Gastroesophageal sphincter (tissue), 3 donors: ENCODE data around the gene SKIC8.

ENCODE experiments used
- EP300 ChIP-seq: sonication (generic); formaldehyde crosslinking; IDR thresholded peaks from one replicate; pipeline ENCODE4 v1.6.1; 2017; ENCODE audit warnings: antibody characterized with exemption, mild to moderate bottlenecking
- POLR2A ChIP-seq, 2 donors: fragments of 450-650 bp; IDR thresholded peaks; one replicate each; pipeline ENCODE4 v1.6.1; 2017; ENCODE audit warnings: antibody characterized with exemption in 2 of 2, mild to moderate bottlenecking in 2 of 2, moderate library complexity in 1 of 2
- TF ChIP-seq, protein P1 (sequence below), 4 experiments: fragments of 200-600 bp in 2 of 4; fragments of 450-650 bp in 2 of 4; sonication (generic) in 1 of 4; IDR thresholded peaks; one replicate each; pipeline ENCODE4 v1.5.1; 2017 to 2019; ENCODE audit warnings: antibody characterized with exemption in 4 of 4, mild to moderate bottlenecking in 2 of 4, moderate library complexity in 2 of 4

DNA sequence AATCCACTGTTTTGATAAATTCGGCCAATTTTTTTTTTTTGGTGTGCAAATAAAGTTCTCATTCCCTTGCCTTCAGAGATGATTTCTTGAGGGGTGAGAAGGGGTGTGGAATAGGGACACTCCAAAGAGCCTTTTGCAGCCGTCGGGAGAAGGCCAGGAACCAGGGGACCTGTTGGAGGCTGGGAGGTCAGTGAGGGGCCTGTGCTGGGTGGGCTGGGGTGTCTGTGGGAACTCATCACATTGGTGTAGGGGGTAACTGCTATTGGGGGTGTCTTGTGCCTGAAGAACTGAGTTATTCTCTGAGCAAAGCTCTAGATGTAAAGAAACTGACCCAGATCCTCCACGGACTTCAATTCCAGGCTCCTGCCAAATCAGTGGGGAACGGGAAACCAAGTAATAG lies 13.5 kb upstream of the SKIC8 start:
- no peak for TF ChIP-seq EP300
- TF ChIP-seq, protein P1, sequence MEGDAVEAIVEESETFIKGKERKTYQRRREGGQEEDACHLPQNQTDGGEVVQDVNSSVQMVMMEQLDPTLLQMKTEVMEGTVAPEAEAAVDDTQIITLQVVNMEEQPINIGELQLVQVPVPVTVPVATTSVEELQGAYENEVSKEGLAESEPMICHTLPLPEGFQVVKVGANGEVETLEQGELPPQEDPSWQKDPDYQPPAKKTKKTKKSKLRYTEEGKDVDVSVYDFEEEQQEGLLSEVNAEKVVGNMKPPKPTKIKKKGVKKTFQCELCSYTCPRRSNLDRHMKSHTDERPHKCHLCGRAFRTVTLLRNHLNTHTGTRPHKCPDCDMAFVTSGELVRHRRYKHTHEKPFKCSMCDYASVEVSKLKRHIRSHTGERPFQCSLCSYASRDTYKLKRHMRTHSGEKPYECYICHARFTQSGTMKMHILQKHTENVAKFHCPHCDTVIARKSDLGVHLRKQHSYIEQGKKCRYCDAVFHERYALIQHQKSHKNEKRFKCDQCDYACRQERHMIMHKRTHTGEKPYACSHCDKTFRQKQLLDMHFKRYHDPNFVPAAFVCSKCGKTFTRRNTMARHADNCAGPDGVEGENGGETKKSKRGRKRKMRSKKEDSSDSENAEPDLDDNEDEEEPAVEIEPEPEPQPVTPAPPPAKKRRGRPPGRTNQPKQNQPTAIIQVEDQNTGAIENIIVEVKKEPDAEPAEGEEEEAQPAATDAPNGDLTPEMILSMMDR (IDR thresholded peaks at IDR 0.05) = no peak
- no peak for TF ChIP-seq POLR2A (IDR thresholded peaks at IDR 0.05)
